OCI-LY1 (cell line): ENCODE measurements around the gene RNF175.

Experiments used
- H2AFZ ChIP-seq: fragments of 200-600 bp; sonication (generic), shearing (Covaris generic); 2 replicates; pipeline ENCODE4 v1.6.0; 2014; ENCODE audit warnings: antibody characterized with exemption, mild to moderate bottlenecking, low read length
- H3F3A ChIP-seq: fragments of 200-600 bp; sonication (generic), shearing (Covaris generic); 2 replicates; pipeline ENCODE4 v1.6.0; 2014; ENCODE audit warnings: mild to moderate bottlenecking, antibody characterized with exemption, low read length, moderate library complexity; ENCODE audit not compliant: insufficient read depth
- H3K27ac ChIP-seq: fragments of 200-600 bp; sonication (generic); 2 replicates; pipeline ENCODE4 v1.5.1; 2014; ENCODE audit warnings: low read length, mixed run types, mild to moderate bottlenecking, low read depth; ENCODE audit not compliant: poor library complexity, severe bottlenecking
- H3K27me3 ChIP-seq: fragments of 200-600 bp; sonication (generic); 2 replicates; pipeline ENCODE4 v1.6.0; 2014; ENCODE audit warnings: antibody characterized with exemption, mild to moderate bottlenecking, low read length, moderate library complexity; ENCODE audit not compliant: insufficient read depth
- H3K36me3 ChIP-seq: fragments of 200-600 bp; sonication (generic); 2 replicates; pipeline ENCODE4 v1.6.1; 2014; ENCODE audit warnings: mild to moderate bottlenecking, antibody characterized with exemption, low read length, moderate library complexity, mixed read lengths; ENCODE audit not compliant: insufficient read depth
- H3K4me1 ChIP-seq: fragments of 200-600 bp; sonication (generic); 2 replicates; pipeline ENCODE4 v1.5.1; 2014; ENCODE audit warnings: mild to moderate bottlenecking, low read length, moderate library complexity; ENCODE audit not compliant: insufficient read depth, severe bottlenecking
- H3K4me2 ChIP-seq: fragments of 200-600 bp; sonication (generic), shearing (Covaris generic); 2 replicates; pipeline ENCODE4 v1.6.1; 2014; ENCODE audit warnings: low read length
- H3K4me3 ChIP-seq: fragments of 200-600 bp; sonication (generic); 2 replicates; pipeline ENCODE4 v1.5.1; 2014; ENCODE audit warnings: low read length, low read depth, mild to moderate bottlenecking, mixed read lengths; ENCODE audit not compliant: poor library complexity, severe bottlenecking
- H3K79me2 ChIP-seq: fragments of 200-600 bp; shearing (Covaris generic); 2 replicates; pipeline ENCODE4 v1.6.1; 2016; ENCODE audit warnings: mixed run types, low read length, mixed read lengths; ENCODE audit not compliant: insufficient read depth
- H3K9ac ChIP-seq: fragments of 200-600 bp; sonication (generic), shearing (Covaris generic); 2 replicates; pipeline ENCODE4 v1.6.1; 2014; ENCODE audit warnings: mild to moderate bottlenecking, low read length, mixed read lengths
- H3K9me2 ChIP-seq: fragments of 200-600 bp; sonication (generic), shearing (Covaris generic); 2 replicates; pipeline ENCODE4 v1.6.1; 2014; ENCODE audit warnings: low read depth, mild to moderate bottlenecking, low read length, mixed read lengths
- H3K9me3 ChIP-seq: fragments of 200-600 bp; shearing (Covaris generic); 2 replicates; pipeline ENCODE4 v1.6.1; 2014; ENCODE audit warnings: low read length, mixed read lengths
- H4K20me1 ChIP-seq: fragments of 200-600 bp; sonication (generic), shearing (Covaris generic); 2 replicates; pipeline ENCODE4 v1.6.0; 2016; ENCODE audit warnings: mild to moderate bottlenecking, low read length; ENCODE audit not compliant: insufficient read depth
- EZH2 ChIP-seq: fragments of 200-600 bp; sonication (generic), shearing (Covaris generic); IDR thresholded peaks from 2 replicates; pipeline ENCODE4 v1.8.0; 2017; ENCODE audit warnings: borderline replicate concordance, mixed run types, mild to moderate bottlenecking, antibody characterized with exemption, low read length, moderate library complexity, mixed read lengths
- TF ChIP-seq, protein P1 (sequence below): fragments of 200-600 bp; sonication (generic), shearing (Covaris generic); IDR thresholded peaks from 2 replicates; pipeline ENCODE4 v1.5.1; 2017; ENCODE audit warnings: mild to moderate bottlenecking, antibody characterized with exemption, low read length, moderate library complexity, mixed read lengths

The RNF175 gene

GRCh38 chr4:153792618-153793247 is 32.9 kb upstream of the RNF175 start:
- Histone ChIP-seq H3K4me3 (no peak overlapping the region), H3K9ac (no peak overlapping the region)

DNA sequence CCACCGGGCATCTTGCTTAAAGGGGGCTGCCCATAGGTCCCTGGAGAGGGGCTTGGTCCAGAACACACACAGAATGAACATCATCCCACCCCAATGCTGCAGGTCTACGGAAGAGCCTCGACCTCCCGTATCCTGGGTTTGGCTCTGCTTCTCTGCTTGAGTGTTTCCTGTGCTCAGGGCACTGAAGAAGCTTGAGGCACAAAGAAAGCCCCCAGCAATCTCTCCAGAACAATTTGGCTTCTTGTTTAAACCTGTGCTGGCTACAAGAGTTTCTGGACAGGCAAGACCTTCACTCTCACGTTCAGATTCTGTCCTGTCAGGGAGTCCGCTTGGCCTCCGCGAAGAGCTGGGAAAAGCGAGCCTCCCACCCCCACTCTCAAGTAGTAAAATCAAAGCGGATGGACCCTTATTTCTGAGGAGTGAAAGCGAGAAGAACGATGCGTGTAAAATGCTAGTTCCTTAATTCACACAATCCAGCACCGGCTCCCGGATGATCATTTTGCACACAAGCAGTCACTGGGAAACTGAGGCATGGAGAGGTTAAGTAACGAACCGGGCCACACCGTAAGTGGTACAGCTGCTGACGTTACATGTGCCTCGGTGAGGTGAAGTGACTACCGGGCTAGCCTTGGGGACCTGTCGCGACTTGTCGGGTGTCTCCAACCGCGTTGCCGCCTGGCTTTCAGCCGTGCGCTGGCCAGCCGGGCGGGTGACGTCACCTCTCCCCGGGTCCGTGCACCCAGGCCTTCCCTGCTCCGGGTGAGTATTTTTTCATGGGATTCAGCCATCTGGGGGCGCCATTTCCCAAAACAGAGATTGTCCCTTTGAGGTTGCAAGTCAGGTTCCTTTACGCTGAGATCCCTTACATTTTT is 32.2 kb upstream of the RNF175 start:
- Histone ChIP-seq H3F3A (no peaks in the 10 kb centered on the region), H3K36me3 (no peaks in the 10 kb centered on the region), H3K9ac (no peak overlapping the region), H3K27me3 (no peaks in the 10 kb centered on the region), H3K9me3 (no peaks in the 10 kb centered on the region), H3K4me2 (no peak overlapping the region), H3K4me3 (no peak overlapping the region), H3K9me2 (no peaks in the 10 kb centered on the region), H3K27ac (no peak overlapping the region), H3K4me1 (no peaks in the 10 kb centered on the region), H3K79me2 (no peaks in the 10 kb centered on the region), H4K20me1 (no peaks in the 10 kb centered on the region), H2AFZ (no peak overlapping the region)
- TF ChIP-seq, protein P1, sequence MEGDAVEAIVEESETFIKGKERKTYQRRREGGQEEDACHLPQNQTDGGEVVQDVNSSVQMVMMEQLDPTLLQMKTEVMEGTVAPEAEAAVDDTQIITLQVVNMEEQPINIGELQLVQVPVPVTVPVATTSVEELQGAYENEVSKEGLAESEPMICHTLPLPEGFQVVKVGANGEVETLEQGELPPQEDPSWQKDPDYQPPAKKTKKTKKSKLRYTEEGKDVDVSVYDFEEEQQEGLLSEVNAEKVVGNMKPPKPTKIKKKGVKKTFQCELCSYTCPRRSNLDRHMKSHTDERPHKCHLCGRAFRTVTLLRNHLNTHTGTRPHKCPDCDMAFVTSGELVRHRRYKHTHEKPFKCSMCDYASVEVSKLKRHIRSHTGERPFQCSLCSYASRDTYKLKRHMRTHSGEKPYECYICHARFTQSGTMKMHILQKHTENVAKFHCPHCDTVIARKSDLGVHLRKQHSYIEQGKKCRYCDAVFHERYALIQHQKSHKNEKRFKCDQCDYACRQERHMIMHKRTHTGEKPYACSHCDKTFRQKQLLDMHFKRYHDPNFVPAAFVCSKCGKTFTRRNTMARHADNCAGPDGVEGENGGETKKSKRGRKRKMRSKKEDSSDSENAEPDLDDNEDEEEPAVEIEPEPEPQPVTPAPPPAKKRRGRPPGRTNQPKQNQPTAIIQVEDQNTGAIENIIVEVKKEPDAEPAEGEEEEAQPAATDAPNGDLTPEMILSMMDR: no peak
- no peak for TF ChIP-seq EZH2

More at GRCh38 chr4:153792618-153793247, 32.9 kb upstream of the RNF175 start:
- TF ChIP-seq, protein P1: no peak
- TF ChIP-seq EZH2: no peak
- Histone ChIP-seq H3K9me3 (no peaks in the 10 kb centered on the region), H3F3A (no peaks in the 10 kb centered on the region), H3K4me1 (no peaks in the 10 kb centered on the region), H3K36me3 (no peaks in the 10 kb centered on the region), H2AFZ (no peak overlapping the region), H3K9me2 (no peaks in the 10 kb centered on the region), H3K27me3 (no peaks in the 10 kb centered on the region; the same call in 1 of the 2 replicates), H4K20me1 (no peaks in the 10 kb centered on the region), H3K27ac (no peak overlapping the region), H3K79me2 (no peaks in the 10 kb centered on the region), H3K4me2 (no peak overlapping the region)

DNA sequence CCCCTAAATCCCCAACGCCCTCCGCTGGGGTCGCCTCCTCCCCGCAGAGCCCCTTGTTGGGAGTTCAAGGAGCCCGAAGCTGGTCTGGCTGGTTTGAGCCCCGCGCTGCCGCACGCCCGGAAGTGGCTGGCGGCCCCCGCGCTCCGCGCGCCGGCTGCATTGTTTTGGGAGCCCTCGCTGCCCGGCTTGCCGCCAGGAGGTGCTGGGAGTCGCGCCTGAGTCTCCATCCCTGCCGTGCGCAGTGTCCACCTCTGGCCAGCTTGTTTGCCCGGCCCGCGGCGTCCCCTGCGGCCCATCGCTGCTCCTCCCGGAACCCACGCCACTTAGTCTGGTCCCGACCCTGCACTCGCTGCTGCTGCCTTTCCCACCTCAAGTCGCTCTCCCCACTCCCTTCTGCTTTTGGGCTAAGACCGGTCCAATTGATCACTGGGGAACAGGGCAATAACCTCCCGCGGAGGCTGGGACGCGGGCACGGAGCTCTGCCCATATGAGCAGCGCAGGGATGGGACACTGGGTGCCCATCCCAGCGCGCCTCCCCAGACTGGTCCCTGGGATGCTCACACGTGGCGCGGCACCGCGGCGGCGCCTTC is 31.2 kb upstream of the RNF175 start:
- Histone ChIP-seq H2AFZ (no peak overlapping the region), H3F3A (no peaks in the 10 kb centered on the region), H3K4me2 (no peak overlapping the region), H3K9me2 (no peaks in the 10 kb centered on the region), H4K20me1 (no peaks in the 10 kb centered on the region), H3K9me3 (no peaks in the 10 kb centered on the region), H3K9ac (no peak overlapping the region), H3K79me2 (no peaks in the 10 kb centered on the region), H3K36me3 (no peaks in the 10 kb centered on the region), H3K4me3 (no peak overlapping the region), H3K27ac (no peak overlapping the region), H3K4me1 (no peaks in the 10 kb centered on the region), H3K27me3 (no peaks in the 10 kb centered on the region)
- TF ChIP-seq EZH2: no peak
- TF ChIP-seq, protein P1: no peak
